Measurements from ENCODE around the gene TMEM134.
"Not testable (repeated sequence)": the region's sequence is repeated elsewhere in the genome, so short reads cannot be mapped to it uniquely, and the experiment has no call there.

Gene TMEM134

DNA sequence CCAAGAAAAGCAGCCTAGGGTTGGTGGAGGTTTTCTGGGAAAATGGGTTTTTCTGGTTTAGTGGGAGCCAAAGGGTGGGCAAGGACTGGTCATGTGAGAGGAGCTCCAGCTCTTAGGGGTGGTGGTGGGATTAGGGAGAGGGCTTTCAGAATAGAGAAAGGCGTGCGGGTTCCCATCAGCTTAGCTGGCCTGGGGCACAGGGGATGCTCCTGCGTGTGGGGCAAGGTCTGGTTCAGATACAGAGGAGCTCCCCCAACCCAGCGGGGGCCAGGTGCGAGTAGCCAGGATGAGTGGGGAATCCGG is 644 bp downstream of the TMEM134 start:
- TF ChIP-seq TAF1 (IDR thresholded peaks at IDR 0.05; ENCODE audit: low read depth, low read length) (no peak), POU2F2 (IDR thresholded peaks at IDR 0.05; ENCODE audit: low read depth, low read length) (no peak), PAX5 (IDR thresholded peaks at IDR 0.05; ENCODE audit: insufficient read depth, low read length, severe bottlenecking) (no peak), POLR2AphosphoS5 (IDR thresholded peaks at IDR 0.05; ENCODE audit: low read depth, low read length) (no peak), SPI1 (IDR thresholded peaks at IDR 0.05; ENCODE audit: low read depth, low read length) (no peak), POLR2A (IDR thresholded peaks at IDR 0.05; ENCODE audit: low read depth, low read length) (no peak)
- no peak for DNase-seq (ENCODE audit: insufficient read length, low spot score)
- FAIRE-seq: no peak

GRCh38 chr11:67468056-67468455 is 995 bp downstream of the TMEM134 start:
- DNase-seq (ENCODE audit: insufficient read length, low spot score) (no peak), FAIRE-seq (no peak)
- no peak for TF ChIP-seq TAF1 (IDR thresholded peaks at IDR 0.05; ENCODE audit: low read depth, low read length)
- no peak for TF ChIP-seq POLR2AphosphoS5 (IDR thresholded peaks at IDR 0.05; ENCODE audit: low read depth, low read length)
- no peak for TF ChIP-seq POLR2A (IDR thresholded peaks at IDR 0.05; ENCODE audit: low read depth, low read length)
- no peak for TF ChIP-seq PAX5 (IDR thresholded peaks at IDR 0.05; ENCODE audit: insufficient read depth, low read length, severe bottlenecking)
- TF ChIP-seq SPI1 (IDR thresholded peaks at IDR 0.05; ENCODE audit: low read depth, low read length): no peak
- no peak for TF ChIP-seq POU2F2 (IDR thresholded peaks at IDR 0.05; ENCODE audit: low read depth, low read length)

DNA sequence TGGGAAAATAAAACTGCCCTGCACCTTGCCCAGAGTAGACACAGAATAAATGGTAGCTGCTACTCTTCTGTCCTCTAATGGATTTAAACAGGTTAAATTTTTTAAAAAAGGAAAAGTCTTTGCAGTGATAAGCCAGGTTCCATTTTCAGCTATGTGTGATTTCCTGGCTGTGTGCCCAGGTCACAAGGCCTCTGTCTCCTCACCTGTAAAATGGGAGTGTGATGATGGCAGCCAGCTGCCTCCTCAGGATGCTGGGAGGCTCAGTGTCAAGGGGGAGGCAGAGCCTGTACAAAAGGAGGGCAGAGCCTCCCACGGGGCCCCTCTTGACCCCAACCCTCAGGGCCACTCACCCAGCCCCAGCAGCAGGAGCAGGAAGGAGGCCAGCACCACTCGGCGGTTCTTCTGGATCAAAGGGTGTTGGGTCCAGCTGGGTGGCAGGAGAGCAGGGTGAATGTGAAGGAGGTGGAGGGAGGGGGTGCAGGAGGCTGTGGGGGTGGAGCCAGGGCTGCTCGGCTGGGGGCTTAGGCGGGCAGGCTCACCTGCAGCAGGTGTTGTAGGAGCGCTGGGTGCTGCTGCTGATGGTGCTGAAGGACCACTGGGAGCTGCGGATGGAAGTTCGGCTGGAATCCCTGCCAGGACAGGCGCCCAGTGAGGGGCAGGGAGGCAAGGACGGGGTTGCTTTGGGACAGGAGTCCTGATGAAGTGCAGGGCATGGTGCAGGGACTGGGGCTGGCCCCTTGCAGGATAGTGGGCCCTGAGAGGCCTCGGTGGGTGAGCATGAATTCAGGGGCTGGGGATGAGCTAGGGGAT is 1.9 kb downstream of the TMEM134 start:
- no peak for DNase-seq (ENCODE audit: insufficient read length, low spot score)
- FAIRE-seq: no peak
- TF ChIP-seq POU2F2 (IDR thresholded peaks at IDR 0.05; ENCODE audit: low read depth, low read length) (no peak), POLR2A (IDR thresholded peaks at IDR 0.05; ENCODE audit: low read depth, low read length) (no peak), POLR2AphosphoS5 (IDR thresholded peaks at IDR 0.05; ENCODE audit: low read depth, low read length) (no peak), PAX5 (IDR thresholded peaks at IDR 0.05; ENCODE audit: insufficient read depth, low read length, severe bottlenecking) (no peak), SPI1 (IDR thresholded peaks at IDR 0.05; ENCODE audit: low read depth, low read length) (no peak), TAF1 (IDR thresholded peaks at IDR 0.05; ENCODE audit: low read depth, low read length) (no peak)

DNA sequence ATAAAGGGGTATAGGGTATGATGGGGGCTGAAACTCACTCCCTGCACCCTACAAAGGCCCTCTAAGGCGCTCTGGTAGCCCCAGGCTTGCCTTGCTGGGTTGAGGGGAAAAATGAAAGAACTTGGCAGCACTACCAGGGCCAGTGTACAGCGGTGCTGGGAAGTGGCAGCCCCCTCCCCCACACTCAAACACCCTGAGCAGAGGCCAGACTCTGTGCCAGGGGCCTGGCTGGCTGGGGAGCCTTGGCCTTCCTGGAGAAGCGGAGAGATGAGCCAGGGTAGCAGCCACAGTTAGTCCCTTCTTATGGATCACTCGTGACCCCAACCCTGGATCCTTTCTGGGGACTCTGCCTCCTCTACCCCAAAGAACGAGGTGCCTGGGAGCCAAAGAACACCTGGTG is 2.7 kb downstream of the TMEM134 start:
- DNase-seq (ENCODE audit: insufficient read length, low spot score): no peak
- TF ChIP-seq SPI1 (IDR thresholded peaks at IDR 0.05; ENCODE audit: low read depth, low read length) (no peak), POU2F2 (IDR thresholded peaks at IDR 0.05; ENCODE audit: low read depth, low read length) (no peak), PAX5 (IDR thresholded peaks at IDR 0.05; ENCODE audit: insufficient read depth, low read length, severe bottlenecking) (no peak), POLR2A (IDR thresholded peaks at IDR 0.05; ENCODE audit: low read depth, low read length) (no peak), POLR2AphosphoS5 (IDR thresholded peaks at IDR 0.05; ENCODE audit: low read depth, low read length) (no peak), TAF1 (IDR thresholded peaks at IDR 0.05; ENCODE audit: low read depth, low read length) (no peak)
- no peak for FAIRE-seq

DNA sequence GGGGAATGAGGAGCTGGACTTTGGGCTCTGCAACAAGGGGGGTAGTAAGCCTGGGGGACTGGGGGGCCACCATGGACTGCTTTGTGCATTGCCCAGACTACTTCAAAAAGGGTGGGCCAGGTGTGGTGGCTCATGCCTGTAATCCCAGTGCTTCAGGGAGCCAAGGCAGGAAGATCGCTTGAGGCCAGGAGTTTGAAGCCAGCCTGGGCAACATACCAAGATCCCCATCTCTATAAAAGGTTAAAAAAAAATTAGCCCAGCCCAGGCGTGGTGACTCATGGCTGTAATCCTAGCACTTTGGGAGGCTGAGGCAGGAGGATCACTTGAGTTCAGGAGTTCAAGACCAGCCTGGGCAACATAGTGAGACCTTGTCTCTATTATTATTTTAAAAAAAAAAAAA is 3.5 kb downstream of the TMEM134 start:
- not testable (repeated sequence) for DNase-seq (ENCODE audit: insufficient read length, low spot score); FAIRE-seq

GRCh38 chr11:67465189-67465510 is 3.9 kb downstream of the TMEM134 start:
- TF ChIP-seq TAF1 (IDR thresholded peaks at IDR 0.05; ENCODE audit: low read depth, low read length): no peak
- no peak for TF ChIP-seq SPI1 (IDR thresholded peaks at IDR 0.05; ENCODE audit: low read depth, low read length)
- no peak for TF ChIP-seq POU2F2 (IDR thresholded peaks at IDR 0.05; ENCODE audit: low read depth, low read length)
- no peak for TF ChIP-seq POLR2A (IDR thresholded peaks at IDR 0.05; ENCODE audit: low read depth, low read length)
- TF ChIP-seq POLR2AphosphoS5 (IDR thresholded peaks at IDR 0.05; ENCODE audit: low read depth, low read length): no peak
- TF ChIP-seq PAX5 (IDR thresholded peaks at IDR 0.05; ENCODE audit: insufficient read depth, low read length, severe bottlenecking): no peak
- FAIRE-seq (no peak), DNase-seq (ENCODE audit: insufficient read length, low spot score) (no peak)

DNA sequence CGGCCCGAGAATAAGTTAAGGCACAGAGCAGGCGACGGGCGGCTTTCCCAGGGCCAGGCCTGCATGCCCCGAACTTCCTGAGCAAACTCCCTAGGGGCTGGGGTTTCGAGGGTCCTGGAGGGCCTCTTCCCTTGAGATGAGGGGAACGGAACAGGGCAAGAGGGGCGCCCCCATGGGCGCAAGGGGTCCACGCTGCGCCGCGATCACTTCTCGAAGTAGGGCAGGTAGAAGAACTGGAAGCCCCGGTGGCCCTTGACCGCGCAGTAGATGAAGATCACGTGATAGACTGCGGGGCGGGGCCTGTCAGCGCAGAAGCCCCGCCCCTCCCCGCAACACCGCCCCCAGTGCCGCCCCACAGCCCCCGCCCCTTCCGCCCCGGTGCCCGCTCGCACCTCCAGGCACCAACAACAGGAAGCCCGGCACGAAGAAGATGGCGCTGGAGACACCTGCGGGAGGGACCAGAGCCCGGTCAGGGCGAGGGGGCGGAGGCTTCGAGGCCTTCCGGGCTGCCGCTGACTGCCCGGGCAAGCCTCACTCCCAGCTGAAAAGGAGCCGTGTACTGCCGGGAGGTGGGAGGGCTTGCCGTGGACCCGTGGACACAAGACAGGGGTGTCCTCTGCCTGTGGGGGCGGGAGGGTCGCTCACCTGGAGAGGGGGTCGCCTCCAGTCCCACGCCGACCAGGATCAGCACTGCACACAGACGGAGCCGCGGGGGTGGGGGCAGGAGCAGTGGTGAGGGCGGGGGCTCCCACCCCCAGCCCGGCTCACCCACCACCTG is 4.5 kb downstream of the TMEM134 start:
- DNase-seq (ENCODE audit: insufficient read length, low spot score): peak; percentile 92
- TF ChIP-seq POLR2A (IDR thresholded peaks at IDR 0.05; ENCODE audit: low read depth, low read length) (peak; percentile 78), TAF1 (IDR thresholded peaks at IDR 0.05; ENCODE audit: low read depth, low read length) (peak; percentile 70), SPI1 (IDR thresholded peaks at IDR 0.05; ENCODE audit: low read depth, low read length) (no peak), POLR2AphosphoS5 (IDR thresholded peaks at IDR 0.05; ENCODE audit: low read depth, low read length) (peak; percentile 71), POU2F2 (IDR thresholded peaks at IDR 0.05; ENCODE audit: low read depth, low read length) (no peak; the same call in 1 of the 2 replicates), PAX5 (IDR thresholded peaks at IDR 0.05; ENCODE audit: insufficient read depth, low read length, severe bottlenecking) (no peak)
- FAIRE-seq: peak; percentile 95

DNA sequence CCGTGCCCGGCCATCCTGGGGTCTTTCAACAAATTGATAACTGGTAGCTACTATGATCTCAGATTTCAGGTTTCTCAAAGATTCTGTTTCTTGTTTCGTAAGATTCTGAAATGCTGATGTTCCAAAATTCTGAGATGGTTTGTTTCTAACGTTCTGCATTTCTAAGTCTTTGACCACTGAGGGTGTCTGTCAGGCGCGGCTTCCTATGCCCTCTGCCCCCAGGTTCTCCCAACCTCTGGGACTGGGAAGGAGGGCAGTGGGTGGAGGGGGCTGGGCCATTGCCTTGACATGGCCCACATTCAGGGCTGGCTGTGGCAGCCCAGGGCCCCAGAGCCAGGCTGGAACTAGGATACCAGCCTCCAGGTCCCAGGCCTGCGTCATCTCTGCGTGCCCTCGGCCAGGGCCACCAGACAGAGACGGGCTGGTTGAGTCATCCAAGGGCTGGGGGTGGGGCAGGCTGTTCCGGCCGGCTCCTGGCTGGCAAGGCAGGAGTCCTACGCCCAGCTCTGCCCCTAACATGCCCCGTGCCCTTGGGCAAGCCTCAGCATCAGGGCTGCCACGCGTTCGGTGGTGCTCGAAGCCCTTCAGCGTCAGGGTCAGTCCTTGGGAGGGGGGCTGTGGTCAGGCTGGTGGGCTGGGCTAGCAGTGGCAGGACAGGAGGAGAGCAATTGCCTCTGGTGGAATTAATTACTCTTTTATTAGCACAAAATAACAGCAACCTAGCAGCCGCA is 5.2 kb downstream of the TMEM134 start:
- no peak for TF ChIP-seq TAF1 (IDR thresholded peaks at IDR 0.05; ENCODE audit: low read depth, low read length)
- TF ChIP-seq POU2F2 (IDR thresholded peaks at IDR 0.05; ENCODE audit: low read depth, low read length): no peak
- no peak for TF ChIP-seq SPI1 (IDR thresholded peaks at IDR 0.05; ENCODE audit: low read depth, low read length)
- TF ChIP-seq POLR2AphosphoS5 (IDR thresholded peaks at IDR 0.05; ENCODE audit: low read depth, low read length): no peak
- TF ChIP-seq POLR2A (IDR thresholded peaks at IDR 0.05; ENCODE audit: low read depth, low read length): no peak
- TF ChIP-seq PAX5 (IDR thresholded peaks at IDR 0.05; ENCODE audit: insufficient read depth, low read length, severe bottlenecking): no peak
- FAIRE-seq (no peak), DNase-seq (ENCODE audit: insufficient read length, low spot score) (no peak)

GRCh38 chr11:67463186-67463585 is 5.9 kb downstream of the TMEM134 start:
- FAIRE-seq (no peak), DNase-seq (ENCODE audit: insufficient read length, low spot score) (no peak)
- TF ChIP-seq POLR2A (IDR thresholded peaks at IDR 0.05; ENCODE audit: low read depth, low read length): no peak
- no peak for TF ChIP-seq POLR2AphosphoS5 (IDR thresholded peaks at IDR 0.05; ENCODE audit: low read depth, low read length)
- TF ChIP-seq TAF1 (IDR thresholded peaks at IDR 0.05; ENCODE audit: low read depth, low read length): no peak
- no peak for TF ChIP-seq SPI1 (IDR thresholded peaks at IDR 0.05; ENCODE audit: low read depth, low read length)
- no peak for TF ChIP-seq PAX5 (IDR thresholded peaks at IDR 0.05; ENCODE audit: insufficient read depth, low read length, severe bottlenecking)
- no peak for TF ChIP-seq POU2F2 (IDR thresholded peaks at IDR 0.05; ENCODE audit: low read depth, low read length)
